ENCODE data around the gene HHIPL1.

DNA sequence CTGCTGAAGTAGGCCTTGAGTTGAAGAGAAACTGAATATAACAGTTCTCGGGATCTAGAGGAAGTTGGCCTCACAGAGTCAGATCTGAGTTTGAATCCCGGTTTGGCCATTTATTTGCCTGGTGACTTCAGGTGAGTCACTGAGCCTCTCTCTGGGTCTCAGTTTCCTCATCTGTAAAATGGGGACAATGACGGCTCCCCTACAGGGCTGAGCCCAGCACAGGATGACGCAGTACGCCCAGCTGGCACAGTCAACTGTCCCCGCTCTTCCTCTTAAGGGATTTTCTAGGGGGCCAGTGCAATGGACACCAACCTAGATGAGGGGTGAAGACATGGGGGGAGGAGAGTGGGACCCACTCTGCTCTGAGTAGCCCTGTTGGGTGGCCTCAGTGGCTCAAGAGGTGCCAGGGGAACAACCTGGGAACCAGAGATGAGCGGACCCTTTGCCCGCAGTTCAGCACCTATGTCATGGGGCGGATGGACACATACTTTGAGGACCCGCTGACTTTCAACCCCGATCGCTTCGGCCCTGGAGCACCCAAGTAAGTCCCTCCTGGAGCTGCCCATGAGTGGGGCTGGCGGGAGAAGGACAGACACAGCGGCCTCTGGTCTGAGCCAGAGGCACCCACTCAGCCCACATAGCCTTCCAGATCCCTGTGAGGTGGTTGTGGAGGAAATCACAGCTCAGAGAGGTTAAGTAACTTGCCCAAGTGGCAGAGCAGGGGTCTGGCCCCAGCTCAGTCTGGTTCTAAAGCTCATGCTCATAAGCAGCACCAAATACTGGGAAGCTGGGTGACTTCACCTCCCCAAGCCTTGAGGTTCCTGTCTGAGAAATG is 80.2 kb downstream of the HHIPL1 start:
- TF ChIP-seq, protein P1, sequence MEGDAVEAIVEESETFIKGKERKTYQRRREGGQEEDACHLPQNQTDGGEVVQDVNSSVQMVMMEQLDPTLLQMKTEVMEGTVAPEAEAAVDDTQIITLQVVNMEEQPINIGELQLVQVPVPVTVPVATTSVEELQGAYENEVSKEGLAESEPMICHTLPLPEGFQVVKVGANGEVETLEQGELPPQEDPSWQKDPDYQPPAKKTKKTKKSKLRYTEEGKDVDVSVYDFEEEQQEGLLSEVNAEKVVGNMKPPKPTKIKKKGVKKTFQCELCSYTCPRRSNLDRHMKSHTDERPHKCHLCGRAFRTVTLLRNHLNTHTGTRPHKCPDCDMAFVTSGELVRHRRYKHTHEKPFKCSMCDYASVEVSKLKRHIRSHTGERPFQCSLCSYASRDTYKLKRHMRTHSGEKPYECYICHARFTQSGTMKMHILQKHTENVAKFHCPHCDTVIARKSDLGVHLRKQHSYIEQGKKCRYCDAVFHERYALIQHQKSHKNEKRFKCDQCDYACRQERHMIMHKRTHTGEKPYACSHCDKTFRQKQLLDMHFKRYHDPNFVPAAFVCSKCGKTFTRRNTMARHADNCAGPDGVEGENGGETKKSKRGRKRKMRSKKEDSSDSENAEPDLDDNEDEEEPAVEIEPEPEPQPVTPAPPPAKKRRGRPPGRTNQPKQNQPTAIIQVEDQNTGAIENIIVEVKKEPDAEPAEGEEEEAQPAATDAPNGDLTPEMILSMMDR (IDR thresholded peaks at IDR 0.05; ENCODE audit: poor library complexity), result no peak
- no peak for TF ChIP-seq EZH2phosphoT487 (IDR thresholded peaks at IDR 0.05; ENCODE audit: low read depth, severe bottlenecking, unreplicated experiment)
- no peak for TF ChIP-seq EZH2 (IDR thresholded peaks at IDR 0.05; ENCODE audit: borderline replicate concordance)
